ENCODE results near the gene GLUL.
"Not testable (repeated sequence)": the region's sequence is repeated elsewhere in the genome, so short reads cannot be mapped to it uniquely, and the experiment has no call there.

The GLUL gene

DNA sequence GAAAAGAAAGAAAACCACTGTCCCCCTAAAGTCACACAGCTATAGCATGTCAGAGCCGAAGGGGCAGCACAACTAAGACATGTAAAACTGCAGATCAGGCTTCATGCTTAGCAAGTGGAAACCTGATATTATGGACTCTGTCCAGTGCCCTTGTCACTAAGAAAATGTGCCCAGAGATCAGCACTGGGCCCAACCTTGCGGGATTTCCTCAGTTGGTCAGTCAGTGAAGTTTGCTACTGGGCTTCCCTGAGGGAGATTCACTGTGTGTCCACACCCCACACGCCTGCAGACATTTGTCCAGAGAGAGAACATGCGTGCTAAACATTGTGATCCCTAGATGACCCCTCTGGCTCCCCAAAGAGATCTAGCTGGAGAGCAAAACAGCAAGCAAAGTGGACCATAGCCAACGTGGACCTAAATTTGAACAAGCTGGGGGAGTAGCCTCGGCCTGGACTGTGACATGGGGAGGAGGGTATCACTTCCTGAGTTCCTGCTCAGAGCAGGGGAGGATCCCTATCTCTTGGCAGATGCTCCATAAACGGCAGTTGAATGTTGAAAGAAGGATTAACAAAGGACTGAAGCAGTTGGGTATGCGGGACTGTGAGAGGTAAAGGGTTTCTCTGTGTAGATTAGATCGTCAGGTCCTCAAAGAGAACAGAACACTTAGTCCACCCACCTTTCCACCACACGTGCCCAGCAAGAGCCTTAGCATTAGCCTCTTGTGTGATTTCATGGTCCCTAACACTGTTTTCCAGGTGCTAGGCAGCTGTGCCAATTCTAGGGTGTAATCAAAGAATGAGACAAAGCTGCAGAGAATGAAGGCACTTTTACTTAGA, 53.6 kb downstream of the GLUL start:
- Histone ChIP-seq H3K9me3 (ENCODE audit: insufficient read depth, low read depth, low read length) (no peaks in the 10 kb centered on the region), H3K4me2 (ENCODE audit: low read depth, low read length, poor library complexity, severe bottlenecking) (no peak overlapping the region), H3K9ac (ENCODE audit: low read depth, low read length, poor library complexity, severe bottlenecking) (no peak overlapping the region), H3K79me2 (ENCODE audit: insufficient read depth, low read length) (no peaks in the 10 kb centered on the region), H3K27me3 (ENCODE audit: insufficient read depth, low read length, poor library complexity, severe bottlenecking) (no peaks in the 10 kb centered on the region), H3F3A (ENCODE audit: low read depth) (no peaks in the 10 kb centered on the region), H3K4me3 (ENCODE audit: low read length, poor library complexity, severe bottlenecking) (no peak overlapping the region), H3K36me3 (ENCODE audit: insufficient read depth, low read length) (no peaks in the 10 kb centered on the region), H3K4me1 (ENCODE audit: insufficient read depth, low read length, poor library complexity, severe bottlenecking) (peaks cover 27% of the 10 kb centered on the region), H4K20me1 (ENCODE audit: insufficient read depth, low read length, poor library complexity, severe bottlenecking) (no peaks in the 10 kb centered on the region), H2AFZ (ENCODE audit: low read length) (no peak overlapping the region), H3K9me2 (replicated peaks; ENCODE audit: low read depth, low read length) (no peaks in the 10 kb centered on the region)
- no peak for TF ChIP-seq CTCF (conservative IDR thresholded peaks at IDR 0.05; ENCODE audit: low read length)
- TF ChIP-seq EZH2phosphoT487 (IDR thresholded peaks at IDR 0.05; ENCODE audit: borderline replicate concordance) = no peak

DNA sequence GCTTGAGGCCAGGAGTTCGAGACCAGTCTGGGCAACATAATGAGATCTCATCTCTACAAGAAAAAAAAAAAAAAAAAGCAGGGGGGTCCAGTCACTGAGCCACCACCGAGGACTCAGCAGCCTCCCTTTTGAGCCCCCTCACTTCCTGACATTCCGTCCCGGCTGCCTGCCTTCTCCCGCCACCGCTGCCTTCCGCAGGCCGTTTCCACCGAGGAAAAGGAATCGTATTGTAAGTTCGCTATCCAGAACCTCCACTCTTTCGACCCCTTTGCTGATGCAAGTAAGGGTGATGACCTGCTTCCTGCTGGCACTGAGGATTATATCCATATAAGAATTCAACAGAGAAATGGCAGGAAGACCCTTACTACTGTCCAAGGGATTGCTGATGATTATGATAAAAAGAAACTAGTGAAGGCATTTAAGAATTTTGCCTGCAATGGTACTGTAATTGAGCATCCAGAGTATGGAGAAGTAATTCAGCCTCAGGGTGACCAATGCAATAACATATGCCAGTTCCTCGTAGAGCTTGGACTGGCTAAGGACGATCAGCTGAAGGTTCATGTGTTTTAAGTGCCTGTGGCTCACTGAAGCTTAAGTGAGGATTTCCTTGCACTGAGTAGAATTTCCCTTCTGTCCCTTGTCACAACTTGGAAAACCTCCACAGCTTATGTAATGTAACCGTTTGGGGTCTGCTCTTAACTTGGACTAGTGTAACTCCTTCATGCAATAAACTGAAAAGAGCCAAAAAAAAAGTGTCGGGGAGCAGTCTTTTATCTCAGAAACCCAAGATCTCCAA, 55.6 kb downstream of the GLUL start:
- Histone ChIP-seq H2AFZ (ENCODE audit: low read length) (no peak overlapping the region), H3K79me2 (ENCODE audit: insufficient read depth, low read length) (no peaks in the 10 kb centered on the region), H3K4me3 (ENCODE audit: low read length, poor library complexity, severe bottlenecking) (no peak overlapping the region), H3K4me1 (ENCODE audit: insufficient read depth, low read length, poor library complexity, severe bottlenecking) (peaks cover 25% of the 10 kb centered on the region), H3K36me3 (ENCODE audit: insufficient read depth, low read length) (no peaks in the 10 kb centered on the region), H3F3A (ENCODE audit: low read depth) (no peaks in the 10 kb centered on the region), H3K9ac (ENCODE audit: low read depth, low read length, poor library complexity, severe bottlenecking) (no peak overlapping the region), H3K9me3 (ENCODE audit: insufficient read depth, low read depth, low read length) (no peaks in the 10 kb centered on the region), H3K4me2 (ENCODE audit: low read depth, low read length, poor library complexity, severe bottlenecking) (no peak overlapping the region), H4K20me1 (ENCODE audit: insufficient read depth, low read length, poor library complexity, severe bottlenecking) (no peaks in the 10 kb centered on the region), H3K9me2 (replicated peaks; ENCODE audit: low read depth, low read length) (no peaks in the 10 kb centered on the region), H3K27me3 (ENCODE audit: insufficient read depth, low read length, poor library complexity, severe bottlenecking) (no peaks in the 10 kb centered on the region)
- TF ChIP-seq CTCF (conservative IDR thresholded peaks at IDR 0.05; ENCODE audit: low read length) (no peak), EZH2phosphoT487 (IDR thresholded peaks at IDR 0.05; ENCODE audit: borderline replicate concordance) (no peak)

- H2AFZ ChIP-seq (ENCODE audit: low read length); H3K9me2 ChIP-seq (replicated peaks; ENCODE audit: low read depth, low read length); H3K9ac ChIP-seq (ENCODE audit: low read depth, low read length, poor library complexity, severe bottlenecking); H3K79me2 ChIP-seq (ENCODE audit: insufficient read depth, low read length); H3K36me3 ChIP-seq (ENCODE audit: insufficient read depth, low read length); H3K27me3 ChIP-seq (ENCODE audit: insufficient read depth, low read length, poor library complexity, severe bottlenecking); H4K20me1 ChIP-seq (ENCODE audit: insufficient read depth, low read length, poor library complexity, severe bottlenecking); H3F3A ChIP-seq (ENCODE audit: low read depth); H3K4me2 ChIP-seq (ENCODE audit: low read depth, low read length, poor library complexity, severe bottlenecking); H3K9me3 ChIP-seq (ENCODE audit: insufficient read depth, low read depth, low read length); H3K4me3 ChIP-seq (ENCODE audit: low read length, poor library complexity, severe bottlenecking): not testable (repeated sequence)
- H3K4me1 ChIP-seq (ENCODE audit: insufficient read depth, low read length, poor library complexity, severe bottlenecking) = peaks cover 14% of the 10 kb centered on the region
These were observed 58.5 kb downstream of the GLUL start for GRCh38 chr1:182333071-182333571.

Measured in Loucy (cell line).